H1 (cell line): ENCODE results near the gene COL28A1. TPM values are rescaled to one million over a fixed set of nuclear protein-coding genes. Genes with fewer than 3 reads are reported as not detected.

Experiments
- CTCF ChIA-PET: fragments of 300-600 bp; sonication (Branson Sonifier 250); formaldehyde crosslinking; loops from one replicate; lab custom pipeline; 2021; ENCODE audit not compliant: partially characterized antibody; lab: Charles Lee
- POLR2A ChIA-PET: fragments of 300-600 bp; sonication (Branson Sonifier 250); formaldehyde crosslinking; loops from one replicate; lab custom pipeline; 2021; ENCODE audit warnings: inconsistent platforms; ENCODE audit not compliant: partially characterized antibody; lab: Charles Lee
- DNase-seq, 2 experiments: peaks; one replicate each; pipeline versions ENCODE4 v3.0.0 to v3.0.0-alpha.2; 2010 to 2022; ENCODE audit warnings: low spot score in 2 of 2, low read depth in 1 of 2, mixed read lengths in 1 of 2
- FAIRE-seq: peaks from 2 replicates; lab custom pipeline; 2011; peaks lifted over from hg19 to GRCh38; lab: Jason Lieb, UNC
- H2AFZ ChIP-seq: 2 replicates; pipeline ENCODE4 v1.8.1; 2012; ENCODE audit warnings: low read length, inconsistent platforms
- H2AK5ac ChIP-seq: 2 replicates; pipeline ENCODE4 v1.6.1; 2013; ENCODE audit warnings: low read depth, low read length
- H2BK120ac ChIP-seq: replicated peaks from 2 replicates; pipeline ENCODE3; 2013; ENCODE audit warnings: low read depth, low read length, inconsistent platforms
- H2BK12ac ChIP-seq: 2 replicates; pipeline ENCODE4 v1.6.1; 2013; ENCODE audit warnings: low read depth, low read length
- H2BK15ac ChIP-seq: 2 replicates; pipeline ENCODE4 v1.6.1; 2013; ENCODE audit warnings: low read length
- H2BK20ac ChIP-seq: 2 replicates; pipeline ENCODE4 v1.6.1; 2013; ENCODE audit warnings: low read length
- H2BK5ac ChIP-seq: 2 replicates; pipeline ENCODE4 v1.6.1; 2013; ENCODE audit warnings: low read depth, low read length
- H3K14ac ChIP-seq: 2 replicates; pipeline ENCODE4 v1.6.1; 2013; ENCODE audit warnings: inconsistent platforms; ENCODE audit not compliant: insufficient read length
- H3K18ac ChIP-seq: 2 replicates; pipeline ENCODE4 v1.6.1; 2013; ENCODE audit warnings: low read length; ENCODE audit errors: extremely low read depth
- H3K23ac ChIP-seq: 2 replicates; pipeline ENCODE4 v1.6.1; 2013; ENCODE audit warnings: inconsistent platforms; ENCODE audit not compliant: insufficient read length
- H3K23me2 ChIP-seq: 2 replicates; pipeline ENCODE4 v1.6.1; 2013; ENCODE audit warnings: low read depth, low read length
- H3K27ac ChIP-seq: 2 replicates; pipeline ENCODE4 v1.6.1; 2011; ENCODE audit warnings: low read depth, low read length, inconsistent platforms
- H3K27me3 ChIP-seq, 4 experiments: replicated peaks in 1 of 4; 1 replicate in 1 of 4; 2 replicates in 3 of 4; pipeline versions ENCODE4 v1.6.1 to v1.8.1; 2011 to 2013; ENCODE audit warnings: low read length in 3 of 4, mild to moderate bottlenecking in 3 of 4, inconsistent platforms in 2 of 4, mixed read lengths in 2 of 4, moderate library complexity in 1 of 4; ENCODE audit not compliant: control insufficient read depth in 3 of 4, insufficient read depth in 3 of 4; ENCODE audit errors: extremely low read depth in 1 of 4
- H3K36me3 ChIP-seq, 4 experiments: 2 replicates each; pipeline versions ENCODE4 v1.6.1 to v1.8.1; 2011 to 2013; ENCODE audit warnings: mild to moderate bottlenecking in 4 of 4, low read length in 3 of 4, moderate library complexity in 2 of 4, control low read depth in 1 of 4, inconsistent platforms in 1 of 4; ENCODE audit not compliant: insufficient read depth in 4 of 4, control insufficient read depth in 2 of 4
- H3K4ac ChIP-seq: replicated peaks from 2 replicates; pipeline ENCODE3; 2013; ENCODE audit warnings: low read length, low read depth, mixed read lengths, inconsistent platforms; ENCODE audit not compliant: insufficient read length
- H3K4me1 ChIP-seq, 4 experiments: replicated peaks in 1 of 4; 1 replicate in 1 of 4; 2 replicates in 3 of 4; pipeline versions ENCODE4 v1.6.1 to v1.8.1; 2011 to 2013; ENCODE audit warnings: low read length in 3 of 4, inconsistent platforms in 2 of 4, mixed read lengths in 1 of 4; ENCODE audit not compliant: insufficient read depth in 4 of 4, control insufficient read depth in 3 of 4
- H3K4me2 ChIP-seq, 2 experiments: 2 replicates each; pipeline versions ENCODE4 v1.6.1 to v1.8.1; 2011 to 2013; ENCODE audit warnings: low read depth in 2 of 2, low read length in 2 of 2, control low read depth in 1 of 2, inconsistent platforms in 1 of 2, mild to moderate bottlenecking in 1 of 2; ENCODE audit not compliant: insufficient read depth in 1 of 2
- H3K4me3 ChIP-seq, 4 experiments: fragments of 200-600, 300-600 bp in 1 of 4; sonication (generic), shearing (Covaris generic), sonication (Bioruptor Twin) in 1 of 4; 2 replicates each; pipeline versions ENCODE4 v1.5.1 to v1.8.1; 2011 to 2016; ENCODE audit warnings: low read length in 4 of 4, low read depth in 3 of 4, control low read depth in 2 of 4, inconsistent platforms in 2 of 4, mild to moderate bottlenecking in 2 of 4, mixed read lengths in 1 of 4, moderate library complexity in 1 of 4; ENCODE audit not compliant: insufficient read depth in 2 of 4; ENCODE audit errors: extremely low read depth in 1 of 4
- H3K56ac ChIP-seq: replicated peaks from 2 replicates; pipeline ENCODE3; 2013; ENCODE audit warnings: low read depth, mild to moderate bottlenecking, mixed read lengths, low read length, inconsistent platforms; ENCODE audit not compliant: insufficient read length
- H3K79me1 ChIP-seq: 2 replicates; pipeline ENCODE4 v1.6.1; 2013; ENCODE audit warnings: low read depth, low read length, control low read depth
- H3K79me2 ChIP-seq, 2 experiments: 2 replicates each; pipeline versions ENCODE4 v1.6.1 to v1.8.1; 2012 to 2013; ENCODE audit warnings: low read length in 2 of 2, mild to moderate bottlenecking in 2 of 2, inconsistent platforms in 1 of 2; ENCODE audit not compliant: insufficient read depth in 2 of 2, control insufficient read depth in 1 of 2
- H3K9ac ChIP-seq, 4 experiments: replicated peaks in 1 of 4; 1 replicate in 1 of 4; 2 replicates in 3 of 4; pipeline versions ENCODE4 v1.6.1 to v1.8.1; 2011 to 2013; ENCODE audit warnings: low read depth in 3 of 4, low read length in 3 of 4, control low read depth in 2 of 4, mild to moderate bottlenecking in 2 of 4, moderate library complexity in 2 of 4, inconsistent platforms in 1 of 4; ENCODE audit errors: extremely low read depth in 1 of 4
- H3K9me3 ChIP-seq, 2 experiments: 2 replicates each; pipeline versions ENCODE4 v1.6.1 to v1.8.1; 2012 to 2013; ENCODE audit warnings: mild to moderate bottlenecking in 2 of 2, moderate library complexity in 2 of 2, control low read depth in 1 of 2, inconsistent platforms in 1 of 2, low read depth in 1 of 2, low read length in 1 of 2, mixed read lengths in 1 of 2; ENCODE audit not compliant: insufficient read depth in 2 of 2
- H4K20me1 ChIP-seq, 2 experiments: replicated peaks in 1 of 2; 2 replicates each; pipeline versions ENCODE3 to v1.8.1; 2011 to 2013; ENCODE audit warnings: inconsistent platforms in 2 of 2, low read length in 2 of 2, mild to moderate bottlenecking in 1 of 2; ENCODE audit not compliant: insufficient read depth in 2 of 2, control insufficient read depth in 1 of 2
- H4K5ac ChIP-seq: 2 replicates; pipeline ENCODE4 v1.6.1; 2013; ENCODE audit warnings: low read length, low read depth, mixed read lengths, inconsistent platforms; ENCODE audit not compliant: insufficient read length
- H4K8ac ChIP-seq: 2 replicates; pipeline ENCODE4 v1.8.0; 2013; ENCODE audit warnings: mild to moderate bottlenecking, moderate library complexity, low read length, inconsistent platforms; ENCODE audit not compliant: insufficient read depth; ENCODE audit errors: extremely low read depth
- H4K91ac ChIP-seq: replicated peaks from 2 replicates; pipeline ENCODE3; 2013; ENCODE audit warnings: low read length, mixed read lengths, inconsistent platforms; ENCODE audit not compliant: insufficient read length
- CBX5 ChIP-seq: fragments of 300-800, 300-1000 bp; sonication (generic); IDR thresholded peaks from 2 replicates; pipeline ENCODE4 v1.7.1; 2016; ENCODE audit warnings: antibody characterized with exemption, low read length, low read depth
- EGR1 ChIP-seq: IDR thresholded peaks from 2 replicates; pipeline ENCODE4 v1.6.1; 2011; ENCODE audit warnings: low read depth, low read length, borderline replicate concordance
- NANOG ChIP-seq: IDR thresholded peaks from 2 replicates; pipeline ENCODE4 v1.6.1; 2011; ENCODE audit warnings: low read length, low read depth, mild to moderate bottlenecking, inconsistent platforms; ENCODE audit not compliant: insufficient read depth, poor library complexity, severe bottlenecking
- NRF1 ChIP-seq: IDR thresholded peaks from 2 replicates; pipeline ENCODE4 v1.6.1; 2011; ENCODE audit warnings: mild to moderate bottlenecking, low read depth, low read length, improper control_type of control experiment
- PHF8 ChIP-seq: fragments of 200-600 bp; sonication (generic); conservative IDR thresholded peaks from 2 replicates; pipeline ENCODE4 v1.7.1; 2012; ENCODE audit warnings: low read depth, mild to moderate bottlenecking, inconsistent platforms, low read length, moderate library complexity
- SUZ12 ChIP-seq: fragments of 200-600 bp; sonication (generic); IDR thresholded peaks from 2 replicates; pipeline ENCODE4 v1.6.1; 2012; ENCODE audit warnings: mild to moderate bottlenecking, inconsistent platforms, low read length, moderate library complexity, mixed read lengths
- TBP ChIP-seq: IDR thresholded peaks from 2 replicates; pipeline ENCODE4 v1.6.1; 2011; ENCODE audit warnings: low read depth, low read length, improper control_type of control experiment
- WGBS, 2 experiments: shearing (Covaris generic) in 1 of 2; methylation state at CpG; one replicate each; pipeline versions ENCODE4 v1.1.6 to v1.1.7; 2013 to 2015; ENCODE audit warnings: low lambda C conversion rate in 2 of 2, mixed read lengths in 2 of 2, inconsistent platforms in 1 of 2, low coverage in 1 of 2, missing lambda C conversion rate in 1 of 2; ENCODE audit not compliant: insufficient replicate concordance in 2 of 2, insufficient coverage in 1 of 2, insufficient read length in 1 of 2; ENCODE audit errors: extremely low coverage in 1 of 2, missing lambda C conversion rate in 1 of 2; 5-methylcytosine and 5-hydroxymethylcytosine counted together
- polyA plus RNA-seq, 7 experiments: library from polyadenylated mRNA; depleted of rRNA in 3 of 7; stranded (reverse) in 5 of 7; unstranded in 2 of 7; fragments of >200 nt in 5 of 7; fragments of 200-250 nt in 2 of 7; gene quantifications; 1 replicate in 5 of 7; 2 replicates in 1 of 7; 4 replicates in 1 of 7; pipeline versions ENCODE4 v1.2.1 to v1.2.3, GENCODE V29; 2011 to 2013; ENCODE audit warnings: missing spikeins in 2 of 7, mixed read lengths in 2 of 7
- total RNA-seq: library from RNA; stranded (reverse); fragmentation: NEBNext Ultra II Directional; extraction: Animal tissue kit (Norgen Biotek cat#: 25700); gene quantifications from 2 replicates; pipeline ENCODE4 v1.2.1, GENCODE V29; 2021
- TF ChIP-seq, protein P1 (sequence below): IDR thresholded peaks from 2 replicates; pipeline ENCODE4 v1.6.1; 2012; ENCODE audit warnings: low read length, inconsistent platforms
- TF ChIP-seq, protein P2 (sequence below): IDR thresholded peaks from 2 replicates; pipeline ENCODE4 v1.6.1; 2011; ENCODE audit warnings: low read length, improper control_type of control experiment
- TF ChIP-seq, protein P3 (sequence below): IDR thresholded peaks from 2 replicates; pipeline ENCODE4 v1.6.1; 2011; ENCODE audit warnings: low read depth, mild to moderate bottlenecking, low read length; ENCODE audit not compliant: insufficient read depth

COL28A1 gene
- total and polyA plus RNA-seq, 2 of the 8 experiments (the other 6 are each of a cell fraction or from before 2014, with no cell fraction given) = 0.22 to 0.38 TPM

DNA sequence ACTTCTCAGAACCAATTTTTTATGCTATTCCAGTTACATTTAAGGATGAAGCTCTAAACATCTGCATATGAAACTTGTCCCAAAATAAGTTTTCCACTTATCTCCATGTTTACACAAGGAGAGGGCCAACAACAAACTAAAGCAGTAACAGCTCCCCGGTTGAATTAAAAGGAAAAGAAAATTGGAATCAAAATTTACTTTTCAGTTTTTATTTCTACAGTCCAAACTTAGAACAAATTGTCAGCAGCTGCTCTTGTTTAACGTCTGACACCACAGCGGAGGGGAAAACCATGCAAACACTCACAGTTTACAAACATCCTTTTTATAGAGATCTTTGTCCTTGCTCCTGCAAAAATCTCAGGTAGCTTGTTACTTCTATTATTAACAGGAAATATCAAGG lies 101.3 kb downstream of the COL28A1 start:
- Histone ChIP-seq H3K79me2 (no peaks in the 10 kb centered on the region), H3K23ac (no peak overlapping the region), H2BK15ac (no peak overlapping the region), H3K4me3 (peak overlapping the region in 1 of 4 experiments; percentile 27; a peak in 1 of 8 replicates), H3K23me2 (no peaks in the 10 kb centered on the region), H3K79me1 (no peaks in the 10 kb centered on the region), H2AK5ac (no peak overlapping the region), H3K36me3 (no peaks in the 10 kb centered on the region), H4K5ac (no peak overlapping the region), H3K4me2 (no peak overlapping the region), H3K14ac (no peak overlapping the region), H2BK12ac (no peak overlapping the region), H3K9me3 (no peaks in the 10 kb centered on the region), H4K8ac (no peak overlapping the region), H3K56ac (no peak overlapping the region), H2BK120ac (no peak overlapping the region), H3K4ac (no peak overlapping the region), H3K9ac (no peak overlapping the region), H4K20me1 (no peaks in the 10 kb centered on the region), H2BK5ac (no peak overlapping the region), H4K91ac (no peak overlapping the region), H3K27ac (no peak overlapping the region), H2BK20ac (no peak overlapping the region), H2AFZ (no peak overlapping the region), H3K18ac (no peak overlapping the region), H3K4me1 (no peaks in the 10 kb centered on the region; a peak in 1 of 7 replicates), H3K27me3 (no peaks in the 10 kb centered on the region)
- POLR2A ChIA-PET = interaction anchor here (0.8 kb wide), 1 partner anchor 10 kb away, joined by 3 read pairs; no protein-coding TSS in a partner anchor
- no peak for DNase-seq
- FAIRE-seq = no peak
- CTCF ChIA-PET = interaction anchor here (1.0 to 3.0 kb wide), 4 partner anchors 10 to 335 kb away, joined by 3 to 17 read pairs (median 3); no protein-coding TSS in a partner anchor
- WGBS, 2 experiments = 60% methylated on average over 3 of the region's 3 CpGs; no CpG with 5 or more reads in 1 of the 2 experiments
- TF ChIP-seq, protein P1, sequence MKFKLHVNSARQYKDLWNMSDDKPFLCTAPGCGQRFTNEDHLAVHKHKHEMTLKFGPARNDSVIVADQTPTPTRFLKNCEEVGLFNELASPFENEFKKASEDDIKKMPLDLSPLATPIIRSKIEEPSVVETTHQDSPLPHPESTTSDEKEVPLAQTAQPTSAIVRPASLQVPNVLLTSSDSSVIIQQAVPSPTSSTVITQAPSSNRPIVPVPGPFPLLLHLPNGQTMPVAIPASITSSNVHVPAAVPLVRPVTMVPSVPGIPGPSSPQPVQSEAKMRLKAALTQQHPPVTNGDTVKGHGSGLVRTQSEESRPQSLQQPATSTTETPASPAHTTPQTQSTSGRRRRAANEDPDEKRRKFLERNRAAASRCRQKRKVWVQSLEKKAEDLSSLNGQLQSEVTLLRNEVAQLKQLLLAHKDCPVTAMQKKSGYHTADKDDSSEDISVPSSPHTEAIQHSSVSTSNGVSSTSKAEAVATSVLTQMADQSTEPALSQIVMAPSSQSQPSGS = no peak
- TF ChIP-seq TBP (no peak), CBX5 (no peak), EGR1 (no peak), NANOG (no peak), NRF1 (no peak), PHF8 (no peak), SUZ12 (no peak)
- TF ChIP-seq, protein P2, sequence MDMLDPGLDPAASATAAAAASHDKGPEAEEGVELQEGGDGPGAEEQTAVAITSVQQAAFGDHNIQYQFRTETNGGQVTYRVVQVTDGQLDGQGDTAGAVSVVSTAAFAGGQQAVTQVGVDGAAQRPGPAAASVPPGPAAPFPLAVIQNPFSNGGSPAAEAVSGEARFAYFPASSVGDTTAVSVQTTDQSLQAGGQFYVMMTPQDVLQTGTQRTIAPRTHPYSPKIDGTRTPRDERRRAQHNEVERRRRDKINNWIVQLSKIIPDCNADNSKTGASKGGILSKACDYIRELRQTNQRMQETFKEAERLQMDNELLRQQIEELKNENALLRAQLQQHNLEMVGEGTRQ = no peak
- TF ChIP-seq, protein P3, sequence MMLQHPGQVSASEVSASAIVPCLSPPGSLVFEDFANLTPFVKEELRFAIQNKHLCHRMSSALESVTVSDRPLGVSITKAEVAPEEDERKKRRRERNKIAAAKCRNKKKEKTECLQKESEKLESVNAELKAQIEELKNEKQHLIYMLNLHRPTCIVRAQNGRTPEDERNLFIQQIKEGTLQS = no peak
